GM10248 (cell line): Measurements from ENCODE around the gene THSD7A.

Experiments used
- CTCF ChIA-PET: fragments of 300-600 bp; sonication (Branson Sonifier 250); formaldehyde crosslinking; extraction: SDS; loops from one replicate; lab custom pipeline; 2021; ENCODE audit warnings: antibody characterized with exemption; lab: Yijun Ruan, JAX
- POLR2A ChIA-PET: fragments of 350-650 bp; sonication (Branson Sonifier 250); formaldehyde crosslinking; extraction: SDS; loops from one replicate; lab custom pipeline; 2020; ENCODE audit warnings: antibody characterized with exemption; lab: Yijun Ruan, JAX
- DNase-seq: peaks from one replicate; pipeline ENCODE4 v3.0.0; 2012; ENCODE audit errors: extremely low spot score
- CTCF ChIP-seq: IDR thresholded peaks from 2 replicates; pipeline ENCODE4 v1.5.1; 2012; ENCODE audit warnings: mild to moderate bottlenecking, low read depth; ENCODE audit errors: extremely low read depth, missing control alignments, control extremely low read depth

The THSD7A gene

GRCh38 chr7:11620406-11621253 lies 211.4 kb downstream of the THSD7A start:
- CTCF ChIA-PET = no interaction called here
- DNase-seq = no peak

DNA sequence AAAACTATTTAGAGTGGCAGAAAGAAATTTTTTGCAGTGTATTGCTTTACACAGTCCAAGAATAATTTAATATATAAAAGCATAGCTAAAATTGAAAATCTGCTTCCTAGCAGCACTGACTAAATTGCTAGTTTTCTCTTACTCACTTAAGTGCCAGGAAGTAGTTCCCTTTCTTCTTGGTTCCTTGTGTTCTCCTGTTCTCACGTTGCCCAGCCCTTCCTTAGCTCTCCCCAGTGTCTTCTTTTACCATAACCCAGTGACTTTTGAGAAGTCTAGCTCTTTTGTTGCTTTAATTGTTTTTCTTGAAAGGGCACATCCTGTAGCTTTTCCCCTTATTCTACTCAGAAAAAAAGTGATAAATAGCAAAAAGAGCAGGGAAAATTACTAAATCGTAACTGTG lies 215.5 kb downstream of the THSD7A start:
- POLR2A ChIA-PET = no interaction called here
- no peak for TF ChIP-seq CTCF

More at GRCh38 chr7:11620406-11621253, 211.4 kb downstream of the THSD7A start:
- POLR2A ChIA-PET = no interaction called here
- no peak for TF ChIP-seq CTCF

GRCh38 chr7:11615174-11615573 lies 216.8 kb downstream of the THSD7A start:
- no peak for TF ChIP-seq CTCF
- DNase-seq = no peak
- ChIA-PET POLR2A (no interaction called here), CTCF (interaction anchor here (0.8 to 1.6 kb wide), 3 partner anchors 19 to 79 kb away, joined by 3 read pairs; no protein-coding TSS in a partner anchor)

More for the DNA sequence above, 215.5 kb downstream of the THSD7A start:
- CTCF ChIA-PET = interaction anchor here (1.4 kb wide), 1 partner anchor 10 kb away, joined by 4 read pairs; no protein-coding TSS in a partner anchor
- DNase-seq = no peak

GRCh38 chr7:11613292-11613930 lies 218.6 kb downstream of the THSD7A start:
- peak; percentile 15 for DNase-seq
- CTCF ChIA-PET = interaction anchor here (1.6 kb wide), 1 partner anchor 21 kb away, joined by 3 read pairs; no protein-coding TSS in a partner anchor
- POLR2A ChIA-PET = no interaction called here
- no peak for TF ChIP-seq CTCF

- DNase-seq = no peak
- ChIA-PET POLR2A (no interaction called here), CTCF (no interaction called here)
- no peak for TF ChIP-seq CTCF
These were observed 219.3 kb downstream of the THSD7A start for GRCh38 chr7:11612737-11613136.

GRCh38 chr7:11609096-11609670 lies 222.8 kb downstream of the THSD7A start:
- CTCF ChIA-PET = interaction anchor here (0.9 kb wide), 1 partner anchor 21 kb away, joined by 3 read pairs; no protein-coding TSS in a partner anchor
- no peak for TF ChIP-seq CTCF
- POLR2A ChIA-PET = no interaction called here
- DNase-seq = no peak
